NCI-H2171 treated with DMSO at 0.1 percent for 48 hours (cell line): ENCODE measurements around the gene TMEM150A.
"Not testable (repeated sequence)": the region's sequence is repeated elsewhere in the genome, so short reads cannot be mapped to it uniquely, and the experiment has no call there.

Experiments
- DNase-seq: peaks from one replicate; lab custom pipeline; 2025; lab: John Stamatoyannopoulos, UW

TMEM150A gene

DNA sequence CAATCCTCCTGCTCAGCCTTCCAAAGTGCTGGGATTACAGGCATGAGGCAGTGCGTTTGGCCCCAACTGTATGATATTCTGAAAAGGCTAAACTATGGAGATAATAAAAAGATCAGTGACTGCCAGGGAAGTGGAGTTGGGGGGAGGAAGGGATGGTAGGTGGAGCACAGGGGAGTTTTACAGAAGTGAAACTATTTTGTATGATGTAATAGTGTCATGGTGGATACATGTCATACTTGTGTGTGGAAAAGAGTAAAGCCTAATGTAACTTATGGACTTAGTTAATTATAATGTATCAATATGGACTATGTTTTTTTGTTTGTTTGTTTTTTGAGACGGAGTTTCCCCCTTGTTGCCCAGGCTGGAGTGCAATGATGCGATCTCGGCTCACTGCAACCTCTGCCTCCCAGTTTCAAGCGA is 38.3 kb downstream of the TMEM150A start:
- DNase-seq = no peak

DNA sequence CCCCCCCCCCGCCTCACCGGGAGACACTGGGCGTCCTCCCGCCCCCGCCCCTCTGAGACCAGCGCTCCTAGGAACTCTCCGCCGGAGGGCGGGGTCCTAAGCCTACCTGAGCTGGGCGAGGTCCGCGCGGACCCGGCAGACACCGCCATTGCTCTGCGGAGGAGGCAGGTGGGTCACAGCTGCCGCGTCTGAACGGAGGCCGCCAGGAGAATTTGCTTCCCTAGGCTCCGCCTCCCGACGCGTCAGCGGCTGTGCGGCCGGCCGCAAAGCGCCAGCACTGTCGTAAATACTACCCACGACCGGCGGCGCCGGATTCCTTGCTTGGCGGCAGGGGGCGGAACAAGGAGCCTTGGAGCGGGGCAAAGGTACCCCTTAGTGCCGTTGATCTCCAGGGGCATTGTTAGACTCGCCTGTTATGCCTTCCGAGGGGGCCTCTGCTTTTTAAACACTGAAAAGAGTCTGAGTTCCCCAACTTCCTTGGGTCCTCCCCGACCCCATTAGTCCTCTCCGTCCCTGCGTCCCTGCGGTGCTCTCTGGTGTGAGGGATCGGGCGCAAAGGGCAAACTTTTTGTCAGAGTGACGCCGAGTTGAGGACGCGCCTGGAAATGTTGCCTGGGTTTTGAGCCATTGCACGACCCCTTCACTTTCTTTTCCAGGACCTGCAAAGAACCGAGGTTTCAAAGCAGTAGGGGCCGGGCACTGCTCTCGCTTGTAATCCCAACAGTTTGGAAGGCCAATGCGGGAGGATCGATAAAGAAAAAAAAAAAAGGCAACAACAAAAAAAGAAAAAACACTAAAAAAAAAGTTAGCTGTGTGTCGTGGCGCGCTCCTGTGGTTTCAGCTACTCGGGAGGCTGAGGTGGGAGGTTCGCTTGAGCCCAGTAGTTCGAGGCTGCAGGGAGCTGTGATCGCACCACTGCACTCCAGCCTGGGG is 41.0 kb downstream of the TMEM150A start, which contains the start of gene GGCX:
Gene GGCX (minus strand): TSS at position 214 of the 933 bp plus-strand sequence. CDS start 65 bp downstream, at position 149.
- DNase-seq = peak; percentile 96

DNA sequence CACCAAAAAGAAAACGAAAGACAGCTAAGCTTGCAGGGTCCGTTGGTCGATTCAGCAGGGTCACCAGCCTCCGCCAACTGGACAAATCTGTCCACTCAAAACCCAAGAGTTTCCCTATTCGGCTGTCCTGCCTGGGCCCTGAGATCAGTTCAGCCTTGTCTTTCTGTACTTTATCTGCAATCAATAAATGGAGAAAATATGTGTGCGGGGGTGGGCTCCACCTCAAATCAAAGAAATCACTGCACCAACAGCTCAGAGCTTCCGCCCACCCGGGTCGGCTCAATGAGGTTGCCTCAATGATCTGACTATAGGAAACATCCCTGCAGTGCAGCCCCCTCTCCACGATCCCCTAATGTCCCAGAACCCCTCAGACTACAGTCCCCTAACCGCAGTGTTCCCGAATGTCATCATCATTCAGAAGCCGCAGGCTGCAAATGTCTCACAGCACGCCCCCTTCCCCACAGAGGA is 41.7 kb downstream of the TMEM150A start:
- DNase-seq = no peak

DNA sequence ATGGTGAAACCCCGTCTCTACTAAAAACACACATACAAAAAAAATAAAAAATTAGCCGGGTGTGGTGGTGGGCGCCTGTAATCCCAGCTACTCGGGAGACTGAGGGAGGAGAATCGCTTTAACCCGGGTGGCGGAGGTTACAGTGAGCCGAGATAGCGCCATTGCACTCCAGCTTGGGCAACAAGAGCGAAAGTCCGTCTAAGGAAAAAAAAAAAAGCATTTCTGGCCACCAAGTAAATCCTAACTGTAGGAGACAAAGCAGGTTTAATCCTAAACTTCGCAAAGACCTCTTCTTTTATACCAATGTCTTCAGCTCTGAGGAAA is 42.1 kb downstream of the TMEM150A start:
- not testable (repeated sequence) for DNase-seq

DNA sequence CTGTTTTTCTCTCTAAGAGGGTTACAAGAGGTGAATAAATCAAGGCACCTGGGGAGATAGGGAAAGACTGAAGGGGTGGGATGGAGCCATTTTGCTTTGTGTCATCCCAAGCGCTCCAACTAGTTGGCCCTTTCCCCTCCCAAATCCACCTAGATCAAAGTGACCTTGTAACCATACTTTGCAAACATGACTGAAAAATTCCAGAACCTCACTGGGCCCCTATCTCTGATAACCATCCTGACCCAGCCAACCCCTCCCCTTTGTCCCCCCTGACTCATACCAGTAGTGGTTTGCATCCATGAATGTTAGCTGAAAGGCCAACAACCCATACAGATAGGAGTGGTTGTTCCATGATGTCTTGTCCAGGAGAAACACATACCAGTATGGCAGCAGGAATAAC is 44.3 kb downstream of the TMEM150A start:
- DNase-seq = no peak

DNA sequence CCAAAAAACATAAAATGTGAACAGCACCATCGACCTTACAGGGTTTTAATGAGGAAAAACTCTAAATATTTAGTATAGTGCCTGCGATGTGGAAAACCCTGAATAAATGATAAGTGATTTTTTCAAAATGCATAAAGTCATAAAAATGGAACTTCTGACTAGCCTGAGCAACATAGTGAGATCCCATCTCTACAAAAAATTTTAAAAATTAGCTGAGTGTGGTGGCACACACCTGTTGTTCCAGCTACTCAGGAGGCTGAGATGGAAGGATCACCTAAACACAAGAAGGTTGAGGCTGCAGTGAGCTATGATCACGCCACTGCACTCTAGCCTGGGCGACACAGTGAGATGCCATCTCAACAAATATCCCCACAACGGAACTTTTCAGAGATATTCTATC is 45.4 kb downstream of the TMEM150A start:
- no peak for DNase-seq

DNA sequence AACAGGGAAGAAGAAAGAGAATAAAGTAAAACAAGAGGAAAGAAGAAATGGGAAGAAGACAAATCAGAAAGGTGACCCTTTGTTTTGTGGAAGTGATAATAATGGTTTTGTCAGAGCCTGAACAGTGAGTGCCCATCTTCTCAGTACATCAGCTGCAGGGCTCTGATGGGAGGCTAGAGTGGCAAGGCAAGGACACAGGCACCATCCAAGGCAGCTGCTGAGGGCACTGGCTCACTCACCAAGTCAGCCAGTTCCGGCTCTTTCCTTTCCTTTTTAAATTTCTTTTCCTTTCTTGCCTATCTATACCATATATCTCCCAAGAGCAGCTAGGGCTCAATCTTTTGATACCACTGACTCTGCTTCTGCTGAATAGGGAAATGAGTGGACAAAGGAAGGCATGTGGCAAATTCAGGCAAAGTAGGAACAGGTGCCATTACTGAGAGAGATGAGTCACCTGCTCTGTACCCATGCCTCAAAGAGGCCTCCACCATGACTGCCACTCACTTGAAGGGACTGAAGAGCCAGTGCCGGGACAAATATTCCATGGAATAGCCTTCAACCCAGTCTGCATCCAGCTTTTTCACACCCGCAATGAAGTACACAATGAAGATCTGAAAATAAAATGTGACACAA is 47.4 kb downstream of the TMEM150A start:
- DNase-seq = no peak

DNA sequence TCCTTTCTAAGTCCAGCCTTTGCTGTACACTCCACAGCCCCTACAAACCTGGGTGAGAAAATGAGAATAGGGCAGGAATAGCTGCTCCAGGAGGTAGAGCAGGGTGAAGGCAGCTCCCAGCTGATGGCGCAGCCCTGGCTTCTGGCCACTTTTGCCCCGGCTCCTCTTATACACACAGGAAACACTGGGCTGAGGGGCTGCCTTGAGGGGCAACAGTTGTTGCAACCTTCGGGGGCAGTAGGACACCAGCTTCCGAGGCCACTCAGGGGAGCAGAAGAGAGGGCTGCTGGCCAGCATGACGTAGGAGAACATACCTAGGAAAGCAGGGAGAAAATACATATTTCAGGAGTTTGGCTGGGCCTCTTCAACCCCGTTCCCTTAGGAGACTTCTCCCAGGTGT is 49.3 kb downstream of the TMEM150A start:
- no peak for DNase-seq

DNA sequence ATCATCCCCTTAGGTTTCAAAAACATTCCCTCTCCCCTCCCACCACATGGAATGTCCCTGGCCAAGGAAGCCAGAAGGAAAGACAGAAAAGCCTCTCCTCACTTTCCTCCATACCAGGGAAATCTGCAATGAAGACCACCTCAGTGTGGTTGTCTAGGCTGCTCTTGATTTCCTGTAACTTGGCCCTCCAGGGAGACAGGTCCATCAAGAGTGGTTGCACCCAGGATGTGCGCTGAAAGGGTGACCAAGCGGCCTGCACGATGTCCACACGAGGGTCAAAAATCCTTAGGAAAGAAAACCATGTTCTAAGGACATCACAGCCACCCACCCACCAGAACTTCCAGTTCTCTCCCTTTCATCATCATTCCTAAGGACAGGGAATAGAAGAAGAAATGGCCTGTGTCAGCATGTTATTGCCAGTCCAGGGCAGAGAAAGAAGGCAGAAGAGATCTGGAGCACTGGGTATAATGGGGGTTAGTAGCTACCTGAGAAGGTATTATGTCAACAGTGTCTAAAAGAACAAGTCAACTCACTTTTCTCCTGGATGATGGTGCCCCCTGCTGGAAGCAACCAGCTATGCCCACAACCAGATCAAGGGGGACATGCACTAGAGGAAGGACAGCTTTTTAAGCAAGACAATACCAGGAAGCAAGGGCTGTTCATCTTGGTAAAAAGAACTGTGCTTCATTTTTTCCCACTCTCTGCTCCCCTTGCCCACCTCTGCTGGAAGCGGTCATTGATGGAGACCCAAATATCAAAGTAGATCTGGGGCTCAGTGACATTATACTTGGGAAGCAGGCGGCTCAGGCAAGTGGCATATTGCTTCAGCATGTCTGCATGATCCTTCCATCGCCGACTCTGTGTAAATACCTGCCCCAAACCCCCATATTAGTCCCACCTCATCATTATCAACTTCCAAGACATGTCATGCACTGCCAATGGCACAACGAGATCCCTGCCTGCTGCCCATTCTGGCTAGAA is 50.5 kb downstream of the TMEM150A start:
- DNase-seq = peak; percentile 68

DNA sequence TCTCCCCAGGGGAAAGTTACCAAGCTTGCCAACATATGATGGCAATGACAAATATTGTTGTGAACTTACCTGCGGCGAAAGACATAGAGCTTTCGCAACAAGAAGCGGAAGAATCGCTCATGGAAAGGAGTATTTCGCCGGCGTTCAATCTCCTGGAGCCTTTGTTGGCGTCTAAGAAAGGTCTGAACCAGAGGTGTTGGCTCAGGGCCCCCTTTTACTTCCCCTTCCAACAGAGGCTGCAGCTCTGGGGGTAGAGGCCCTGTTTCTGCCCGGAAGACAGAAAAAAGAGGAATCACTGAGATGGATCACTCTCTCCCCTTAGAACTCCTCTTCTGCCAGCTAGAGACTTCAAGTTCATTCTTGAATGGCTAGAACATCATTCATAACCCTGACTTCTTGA is 52.0 kb downstream of the TMEM150A start:
- no peak for DNase-seq

DNA sequence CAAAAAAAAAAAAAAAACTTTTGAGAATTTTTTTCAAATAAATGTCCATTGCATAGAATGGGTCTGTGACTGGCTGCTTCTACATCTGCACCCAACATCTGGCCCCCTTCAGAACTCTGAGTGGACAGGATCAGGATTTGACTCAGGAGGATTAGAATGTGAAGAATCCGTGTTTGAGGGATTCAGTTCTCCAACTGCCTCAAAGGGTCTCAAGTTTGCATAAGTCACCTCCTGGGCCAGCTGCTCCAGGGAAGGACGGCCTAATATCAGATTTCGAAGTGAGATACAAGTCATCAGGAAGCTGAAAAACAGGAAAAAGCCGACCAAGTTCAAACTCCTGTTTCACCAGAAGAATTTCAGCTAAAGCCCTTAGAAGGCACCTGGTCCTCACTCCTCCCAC is 52.7 kb downstream of the TMEM150A start:
- DNase-seq = no peak

DNA sequence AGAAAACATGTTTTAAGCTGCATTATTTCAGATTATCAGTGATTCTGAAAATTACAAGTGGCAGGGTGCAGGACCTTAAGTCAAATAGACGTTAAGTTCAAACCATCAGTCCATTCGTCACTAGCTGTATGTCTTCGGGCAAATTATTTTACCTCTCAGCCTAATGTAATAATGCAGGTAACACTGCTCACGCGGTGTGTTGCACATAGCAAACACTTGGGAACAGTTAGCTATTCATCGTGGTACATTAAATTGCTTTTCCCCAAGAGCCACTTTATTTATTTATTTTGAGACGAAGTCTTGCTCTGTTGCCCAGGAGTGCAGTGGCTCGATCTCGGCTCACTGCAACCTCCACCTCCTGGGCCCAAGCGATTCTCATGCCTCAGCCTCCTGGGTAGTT is 53.4 kb downstream of the TMEM150A start:
- DNase-seq = no peak

DNA sequence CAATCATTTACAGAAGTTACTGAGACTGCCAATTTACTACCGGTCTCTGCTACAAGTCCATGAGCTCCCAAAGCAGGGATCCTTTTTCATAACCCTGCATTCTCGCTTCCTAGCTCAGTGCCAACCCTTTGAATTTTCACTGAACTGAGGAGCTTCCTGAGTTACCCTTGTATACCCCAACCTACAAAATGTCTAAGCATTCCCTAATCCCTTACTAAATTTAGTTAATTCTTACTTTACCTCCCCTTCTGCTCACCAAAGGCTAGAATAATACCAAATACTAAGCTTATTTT is 53.9 kb downstream of the TMEM150A start:
- DNase-seq = no peak
